ENCODE data around the gene MROH2A.
A peak's percentile ranks its signal among the peaks of the same experiment; 100 is the strongest.

The MROH2A gene

GRCh38 chr2:233824373-233824772 lies 46.2 kb downstream of the MROH2A start:
- DNase-seq (ENCODE audit: insufficient read length, low spot score) (no peak), FAIRE-seq (no peak)
- TF ChIP-seq POLR2A (IDR thresholded peaks at IDR 0.05; ENCODE audit: low read depth, low read length), result no peak

- no peak for TF ChIP-seq POLR2A (IDR thresholded peaks at IDR 0.05; ENCODE audit: low read depth, low read length)
These were observed 50.5 kb downstream of the MROH2A start for GRCh38 chr2:233828546-233829192.

GRCh38 chr2:233829193-233830110 lies 51.3 kb downstream of the MROH2A start:
- DNase-seq (ENCODE audit: insufficient read length, low spot score), result no peak
- no peak for FAIRE-seq
- TF ChIP-seq POLR2A (IDR thresholded peaks at IDR 0.05; ENCODE audit: low read depth, low read length), result no peak

More at GRCh38 chr2:233828546-233829192, 50.5 kb downstream of the MROH2A start:
- DNase-seq (ENCODE audit: insufficient read length, low spot score), result no peak
- FAIRE-seq, result no peak

GRCh38 chr2:233830111-233830802 lies 52.1 kb downstream of the MROH2A start:
- no peak for TF ChIP-seq POLR2A (IDR thresholded peaks at IDR 0.05; ENCODE audit: low read depth, low read length)
- DNase-seq (ENCODE audit: insufficient read length, low spot score), result no peak
- no peak for FAIRE-seq

DNA sequence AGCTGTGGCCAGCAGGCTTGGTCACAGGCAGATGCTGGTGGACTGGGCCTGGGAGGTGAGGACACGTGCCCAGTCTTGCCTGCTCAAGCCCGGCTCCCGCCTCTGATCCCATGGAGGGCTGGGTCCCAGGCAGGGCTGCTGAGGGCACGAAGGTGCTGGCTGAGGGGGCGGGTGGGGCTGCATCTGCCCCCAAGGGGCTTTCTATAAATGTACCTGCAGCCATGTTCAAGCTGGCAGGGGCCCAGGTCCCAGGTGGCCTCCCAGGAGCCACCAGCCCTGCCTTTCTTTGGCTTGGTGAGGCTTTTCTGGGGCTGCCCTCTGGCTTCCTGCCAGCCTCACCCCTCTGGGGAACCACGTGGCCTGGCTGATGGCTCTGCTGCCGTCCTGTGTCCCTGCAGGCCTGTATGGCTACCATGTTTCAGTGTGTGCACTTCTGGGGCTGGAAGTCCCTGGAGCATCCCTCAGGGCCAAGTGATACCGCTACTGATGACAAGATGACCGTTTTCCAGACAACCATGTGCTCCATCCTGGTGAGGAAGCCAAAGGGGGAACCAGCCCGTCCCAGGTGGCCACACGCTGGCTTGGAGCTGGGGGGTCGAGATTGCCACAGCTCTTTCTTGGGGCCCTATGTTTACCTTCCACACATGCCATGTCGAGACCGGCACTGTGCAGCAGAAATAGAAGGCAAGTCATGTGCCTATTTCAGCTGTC lies 53.0 kb downstream of the MROH2A start:
- FAIRE-seq, result no peak
- TF ChIP-seq POLR2A (IDR thresholded peaks at IDR 0.05; ENCODE audit: low read depth, low read length), result no peak
- DNase-seq (ENCODE audit: insufficient read length, low spot score), result no peak

DNA sequence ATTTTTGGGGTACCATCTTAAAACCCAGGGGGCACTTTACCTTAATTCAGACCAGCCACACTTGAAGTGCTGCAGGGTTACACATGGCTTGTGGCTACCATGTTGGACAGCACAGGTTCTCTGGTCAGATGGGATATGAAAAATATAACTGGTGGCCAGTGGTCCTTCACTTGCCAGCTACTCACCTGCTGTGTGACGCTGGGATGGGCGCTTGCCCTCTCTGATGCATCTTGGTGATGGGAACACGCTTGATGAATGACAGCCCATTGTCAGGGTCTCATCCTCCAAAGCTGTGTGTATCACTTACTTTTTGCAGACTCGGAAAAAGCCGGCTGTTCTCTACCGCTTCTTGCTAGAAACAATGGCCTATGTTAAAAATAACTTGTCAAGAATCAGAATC lies 53.7 kb downstream of the MROH2A start:
- FAIRE-seq (no peak), DNase-seq (ENCODE audit: insufficient read length, low spot score) (no peak)
- no peak for TF ChIP-seq POLR2A (IDR thresholded peaks at IDR 0.05; ENCODE audit: low read depth, low read length)

DNA sequence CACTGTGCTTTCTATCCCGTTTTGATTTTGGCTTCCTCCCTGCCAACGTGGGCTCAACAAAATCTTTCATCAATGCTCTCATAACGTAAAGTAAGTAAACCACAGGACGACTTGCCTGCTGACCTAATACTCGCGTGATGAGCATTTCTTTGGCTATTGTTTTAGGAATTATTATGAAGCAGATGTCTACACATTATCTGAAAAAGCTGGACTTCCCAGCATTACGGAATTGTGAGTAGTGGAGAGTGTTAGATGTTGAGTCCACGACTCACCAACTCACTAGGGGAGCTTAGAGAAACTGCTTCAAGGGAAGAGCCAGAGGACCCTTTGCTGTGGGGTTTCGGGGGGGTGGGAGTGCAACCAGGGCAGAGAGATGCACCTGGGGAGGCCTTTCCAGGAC lies 54.3 kb downstream of the MROH2A start:
- TF ChIP-seq POLR2A (IDR thresholded peaks at IDR 0.05; ENCODE audit: low read depth, low read length), result no peak
- DNase-seq (ENCODE audit: insufficient read length, low spot score) (no peak), FAIRE-seq (no peak)

DNA sequence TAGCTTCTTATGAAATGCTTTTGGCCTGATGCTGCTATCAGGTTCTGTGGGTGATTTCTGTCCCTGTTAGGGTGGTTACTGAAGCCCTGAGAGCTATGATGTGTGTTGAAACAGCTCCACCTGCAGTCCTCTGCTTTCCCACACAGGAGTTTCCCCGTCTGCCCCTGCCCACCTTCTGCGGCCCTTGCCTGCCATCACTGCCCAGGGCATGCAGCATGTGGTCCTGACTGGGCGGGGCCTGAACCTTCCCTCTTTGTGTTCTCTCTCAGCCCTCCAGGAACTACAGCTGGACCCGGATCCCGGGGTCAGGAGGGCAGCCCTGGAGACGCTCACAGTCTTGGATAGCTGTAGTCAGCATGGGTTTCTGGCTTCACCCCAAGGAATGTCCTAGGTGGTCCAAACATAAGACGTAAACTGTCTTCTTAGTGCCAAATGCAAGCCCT lies 54.8 kb downstream of the MROH2A start:
- DNase-seq (ENCODE audit: insufficient read length, low spot score) (peak; percentile 71), FAIRE-seq (peak; percentile 48)
- no peak for TF ChIP-seq POLR2A (IDR thresholded peaks at IDR 0.05; ENCODE audit: low read depth, low read length)

DNA sequence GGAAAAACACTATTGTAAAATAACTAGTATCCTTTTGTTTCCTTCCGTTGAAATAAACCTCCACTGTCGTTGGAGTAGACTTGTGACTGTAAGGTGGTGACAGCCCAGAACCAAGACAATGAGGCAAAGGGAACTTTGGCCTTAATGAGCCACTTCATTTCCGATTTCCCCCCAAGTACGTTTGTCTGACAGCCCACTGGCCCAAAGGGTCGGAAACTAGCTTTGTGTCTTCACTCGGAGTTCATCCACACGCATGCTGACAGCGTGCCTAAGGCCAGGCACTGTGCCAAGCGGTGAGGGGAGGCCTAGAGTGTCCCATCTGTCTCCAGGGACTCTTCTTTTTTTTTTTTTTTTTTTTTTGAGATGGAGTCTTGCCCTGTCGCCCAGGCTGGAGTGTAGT lies 55.2 kb downstream of the MROH2A start:
- FAIRE-seq (no peak), DNase-seq (ENCODE audit: insufficient read length, low spot score) (no peak)
- TF ChIP-seq POLR2A (IDR thresholded peaks at IDR 0.05; ENCODE audit: low read depth, low read length), result no peak

DNA sequence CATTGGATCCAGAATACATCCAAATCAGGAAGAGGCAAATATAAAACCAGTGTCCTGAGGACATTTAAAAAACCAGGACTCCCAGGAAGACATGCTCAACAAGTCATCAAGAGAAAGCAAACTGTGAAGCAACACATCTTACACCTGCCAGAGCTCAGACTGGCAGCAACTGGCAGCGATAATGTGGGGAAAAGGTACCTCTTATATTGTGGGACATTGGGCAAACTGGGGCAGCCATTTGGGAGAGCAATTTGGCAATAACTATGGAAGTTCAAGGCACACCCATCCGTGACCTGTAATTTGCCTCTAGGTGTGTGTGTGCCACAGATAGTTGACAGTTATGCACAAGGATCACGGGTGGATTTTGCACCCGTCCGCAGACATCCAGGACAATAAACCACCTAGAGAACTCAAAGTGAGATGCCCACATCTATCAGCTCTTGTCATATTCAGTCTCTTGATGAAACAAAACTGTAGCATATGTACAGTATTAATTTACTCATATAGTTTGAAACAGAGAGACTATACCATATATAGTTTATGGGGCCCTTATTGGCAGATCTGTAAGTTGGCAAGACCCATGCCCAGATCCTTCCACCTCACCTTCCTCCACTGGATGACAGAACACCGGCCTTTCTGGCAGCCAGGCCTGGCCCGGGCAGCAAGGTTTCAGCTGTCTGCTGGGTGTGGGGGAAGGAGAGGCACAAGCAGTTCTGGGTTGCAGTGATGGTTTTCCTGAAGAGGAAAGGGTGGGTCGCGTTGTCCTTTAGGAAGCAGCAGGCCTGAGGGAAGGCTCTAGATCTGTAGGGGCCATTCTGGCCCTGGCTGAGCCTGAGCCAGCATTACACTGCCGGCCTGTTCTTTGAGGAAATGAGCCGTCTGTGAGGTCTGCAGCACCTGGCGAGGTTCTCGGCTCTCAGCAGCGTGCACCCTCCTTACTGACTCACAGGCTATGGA lies 57.4 kb downstream of the MROH2A start:
- FAIRE-seq (no peak), DNase-seq (ENCODE audit: insufficient read length, low spot score) (no peak)
- TF ChIP-seq POLR2A (IDR thresholded peaks at IDR 0.05; ENCODE audit: low read depth, low read length), result no peak

DNA sequence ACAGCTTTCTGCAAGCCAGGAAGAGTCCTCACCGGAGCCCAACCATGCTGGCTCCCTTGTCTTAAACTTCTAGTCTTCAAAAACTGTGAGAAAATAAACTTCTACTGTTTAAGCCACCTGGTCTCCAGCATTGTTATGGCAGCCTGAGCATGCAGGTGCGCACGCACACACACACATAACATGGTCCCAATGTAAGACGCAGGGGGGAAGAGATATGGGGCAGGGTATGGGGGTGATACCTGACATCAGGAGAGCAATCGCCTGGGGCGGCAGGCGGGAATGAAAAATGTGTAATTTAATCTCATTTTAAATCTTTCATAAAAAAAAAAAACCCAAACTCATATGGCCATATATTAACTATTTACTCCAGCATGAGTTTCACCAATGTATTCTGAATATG lies 58.2 kb downstream of the MROH2A start:
- FAIRE-seq, result no peak
- no peak for TF ChIP-seq POLR2A (IDR thresholded peaks at IDR 0.05; ENCODE audit: low read depth, low read length)

GRCh38 chr2:233837694-233838229 lies 59.6 kb downstream of the MROH2A start:
- TF ChIP-seq POLR2A (IDR thresholded peaks at IDR 0.05; ENCODE audit: low read depth, low read length), result no peak
- DNase-seq (ENCODE audit: insufficient read length, low spot score) (no peak), FAIRE-seq (no peak)

More for the DNA sequence above, 58.2 kb downstream of the MROH2A start:
- no peak for DNase-seq (ENCODE audit: insufficient read length, low spot score)

Data from H54 (cell line).